A549 (cell line): ENCODE data around the gene SLX9.

Source experiments
- CHD2 ChIP-seq: fragments of 150-350 bp; IDR thresholded peaks from 2 replicates; pipeline ENCODE4 v1.6.1; 2014; ENCODE audit warnings: low read length; ENCODE audit not compliant: partially characterized antibody
- CTCF ChIP-seq: fragments of >200 bp; sonication (Bioruptor Twin); formaldehyde crosslinking; IDR thresholded peaks from 3 replicates; pipeline ENCODE4 v1.5.1; 2016
- HDAC2 ChIP-seq: fragments of 200-600 bp; sonication (generic); IDR thresholded peaks from 2 replicates; pipeline ENCODE4 v1.6.1; 2016
- JUN ChIP-seq, 2 experiments: fragments of >200 bp; sonication (Bioruptor Twin); formaldehyde crosslinking; IDR thresholded peaks; 2 replicates in 1 of 2; 3 replicates in 1 of 2; pipeline ENCODE4 v1.6.1; 2016 to 2017
- MAZ ChIP-seq: fragments of 150-350 bp; IDR thresholded peaks from 2 replicates; pipeline ENCODE4 v1.6.1; 2014; ENCODE audit warnings: antibody characterized with exemption, low read depth, low read length, borderline replicate concordance
- MYC ChIP-seq: IDR thresholded peaks from 2 replicates; pipeline ENCODE4 v1.6.1; 2012; ENCODE audit warnings: mild to moderate bottlenecking, inconsistent platforms, low read length, improper control_type of control experiment, borderline replicate concordance
- NFE2L2 ChIP-seq: fragments of 150-350 bp; conservative IDR thresholded peaks from 2 replicates; pipeline ENCODE4 v1.6.1; 2014; ENCODE audit warnings: low read length
- NR3C1 ChIP-seq: fragments of >200 bp; sonication (Bioruptor Twin); formaldehyde crosslinking; IDR thresholded peaks from 3 replicates; pipeline ENCODE4 v1.6.1; 2017
- POLR2A ChIP-seq: IDR thresholded peaks from 2 replicates; pipeline ENCODE4 v1.6.1; 2012; ENCODE audit warnings: mild to moderate bottlenecking, low read length
- RAD21 ChIP-seq, 2 experiments: fragments of >200 bp in 1 of 2; sonication (Bioruptor Twin) in 1 of 2; formaldehyde crosslinking in 1 of 2; IDR thresholded peaks in 1 of 2; conservative IDR thresholded peaks in 1 of 2; 2 replicates in 1 of 2; 3 replicates in 1 of 2; pipeline ENCODE4 v1.6.1; 2012 to 2018; ENCODE audit warnings: inconsistent platforms in 1 of 2
- SMC3 ChIP-seq: fragments of >200 bp; sonication (Bioruptor Twin); formaldehyde crosslinking; IDR thresholded peaks from 3 replicates; pipeline ENCODE4 v1.6.1; 2018; ENCODE audit warnings: inconsistent platforms
- TP53 ChIP-seq: fragments of 250-450 bp; sonication (Bioruptor Pico); IDR thresholded peaks from 2 replicates; pipeline ENCODE4 v1.5.0; 2021; ENCODE audit warnings: mild to moderate bottlenecking, moderate library complexity
- USF2 ChIP-seq: fragments of 450-650 bp; IDR thresholded peaks from 2 replicates; pipeline ENCODE4 v1.6.1; 2014; ENCODE audit warnings: antibody characterized with exemption

GRCh38 chr21:45004481-45005247 is 64.8 kb downstream of the SLX9 start:
- no peak for TF ChIP-seq CTCF
- no peak for TF ChIP-seq USF2
- no peak for TF ChIP-seq NR3C1
- no peak for TF ChIP-seq POLR2A
- TF ChIP-seq MYC: no peak
- TF ChIP-seq TP53 (CRISPR knock-in tag): no peak
- TF ChIP-seq HDAC2: no peak
- no peak for TF ChIP-seq RAD21 (conservative IDR thresholded peaks at IDR 0.05 in 1 of 2, IDR thresholded peaks at IDR 0.05 in 1 of 2)
- TF ChIP-seq CHD2: no peak
- TF ChIP-seq MAZ: no peak
- TF ChIP-seq NFE2L2: no peak
- TF ChIP-seq SMC3: no peak
- no peak for TF ChIP-seq JUN (IDR thresholded peaks at IDR 0.05)
